Liver (tissue), 9 donors: ENCODE data around the gene DBNDD2. TPM values are rescaled to one million over a fixed set of nuclear protein-coding genes. Genes with fewer than 3 reads are reported as not detected.

Experiments used
- DNase-seq: peaks from one replicate; pipeline ENCODE4 v3.0.0-alpha.2; 2017; ENCODE audit warnings: low spot score
- H3K27ac ChIP-seq, 2 donors: one replicate each; pipeline ENCODE4 v1.7.0; 2013; ENCODE audit warnings: inconsistent platforms in 2 of 2, low read length in 2 of 2, control low read depth in 1 of 2, low read depth in 1 of 2, mild to moderate bottlenecking in 1 of 2
- H3K27me3 ChIP-seq, 4 donors: one replicate each; pipeline versions ENCODE4 v1.6.1 to v1.7.0; 2013; ENCODE audit warnings: low read length in 3 of 4, inconsistent platforms in 1 of 4, mild to moderate bottlenecking in 1 of 4, moderate library complexity in 1 of 4; ENCODE audit not compliant: control insufficient read depth in 4 of 4, insufficient read depth in 4 of 4
- H3K36me3 ChIP-seq, 4 donors: one replicate each; pipeline versions ENCODE4 v1.6.1 to v1.7.0; 2013; ENCODE audit warnings: low read length in 3 of 4, mild to moderate bottlenecking in 3 of 4, low read depth in 1 of 4, moderate library complexity in 1 of 4; ENCODE audit not compliant: control insufficient read depth in 4 of 4, insufficient read depth in 3 of 4
- H3K4me1 ChIP-seq, 4 donors: one replicate each; pipeline versions ENCODE4 v1.6.1 to v1.7.0; 2013; ENCODE audit warnings: low read length in 3 of 4, mild to moderate bottlenecking in 3 of 4, moderate library complexity in 1 of 4; ENCODE audit not compliant: control insufficient read depth in 4 of 4, insufficient read depth in 4 of 4
- H3K4me3 ChIP-seq, 3 donors: one replicate each; pipeline versions ENCODE4 v1.6.1 to v1.7.0; 2013; ENCODE audit warnings: low read length in 3 of 3, control low read depth in 1 of 3, low read depth in 1 of 3, mild to moderate bottlenecking in 1 of 3
- H3K9ac ChIP-seq, 2 donors: one replicate each; pipeline ENCODE4 v1.7.0; 2013; ENCODE audit warnings: low read length in 2 of 2, mild to moderate bottlenecking in 2 of 2, moderate library complexity in 2 of 2, control low read depth in 1 of 2, low read depth in 1 of 2
- H3K9me3 ChIP-seq, 4 donors: one replicate each; pipeline versions ENCODE4 v1.6.1 to v1.7.0; 2013; ENCODE audit warnings: low read length in 3 of 4; ENCODE audit not compliant: control insufficient read depth in 4 of 4
- EGR1 ChIP-seq, 2 donors: IDR thresholded peaks; 2 replicates each; pipeline ENCODE4 v1.6.1; 2016 to 2018; ENCODE audit warnings: antibody characterized with exemption in 2 of 2, low read depth in 2 of 2
- FOXA1 ChIP-seq: IDR thresholded peaks from 2 replicates; pipeline ENCODE4 v1.6.1; 2016; ENCODE audit warnings: antibody characterized with exemption
- FOXA2 ChIP-seq: IDR thresholded peaks from 2 replicates; pipeline ENCODE4 v1.6.1; 2016; ENCODE audit warnings: antibody characterized with exemption
- HNF4G ChIP-seq: IDR thresholded peaks from 2 replicates; pipeline ENCODE4 v1.6.1; 2016; ENCODE audit warnings: antibody characterized with exemption
- JUND ChIP-seq, 2 donors: IDR thresholded peaks; 2 replicates each; pipeline ENCODE4 v1.6.1; 2016; ENCODE audit warnings: antibody characterized with exemption in 2 of 2
- NR2F2 ChIP-seq: IDR thresholded peaks from 2 replicates; pipeline ENCODE4 v1.6.1; 2016; ENCODE audit warnings: antibody characterized with exemption
- RAD21 ChIP-seq, 2 donors: IDR thresholded peaks; 2 replicates each; pipeline ENCODE4 v1.6.1; 2016; ENCODE audit warnings: antibody characterized with exemption in 2 of 2, mild to moderate bottlenecking in 2 of 2
- RXRA ChIP-seq, 2 donors: IDR thresholded peaks; 2 replicates each; pipeline ENCODE4 v1.6.1; 2017 to 2018; ENCODE audit warnings: antibody characterized with exemption in 2 of 2, mild to moderate bottlenecking in 1 of 2
- TAF1 ChIP-seq: conservative IDR thresholded peaks from 2 replicates; pipeline ENCODE4 v1.6.1; 2016; ENCODE audit warnings: antibody characterized with exemption, mild to moderate bottlenecking
- YY1 ChIP-seq: IDR thresholded peaks from 2 replicates; pipeline ENCODE4 v1.6.1; 2016; ENCODE audit warnings: antibody characterized with exemption, mild to moderate bottlenecking
- WGBS: extraction: QIAGEN DNeasy Blood & Tissue Kit; methylation state at CpG from one replicate; pipeline ENCODE4 v1.1.7; 2013; 5-methylcytosine and 5-hydroxymethylcytosine counted together
- polyA plus RNA-seq, 2 donors: library from polyadenylated mRNA; stranded (reverse) in 1 of 2; unstranded in 1 of 2; fragments of 200-250 nt in 1 of 2; fragments of >200 nt in 1 of 2; fragmentation: Nextera tagmentation in 1 of 2; extraction: Ambion mirVana in 1 of 2; gene quantifications; one replicate each; pipeline versions ENCODE4 v1.2.1 to v1.2.3, GENCODE V29; 2013 to 2015
- total RNA-seq, 2 donors: library from RNA; depleted of rRNA; stranded (reverse); fragments of >200 nt; gene quantifications; one replicate each; pipeline ENCODE4 v1.2.3, GENCODE V29; 2014
- TF ChIP-seq, protein P1 (sequence below): IDR thresholded peaks from 2 replicates; pipeline ENCODE4 v1.6.1; 2016; ENCODE audit warnings: antibody characterized with exemption, mild to moderate bottlenecking
- TF ChIP-seq, protein P2 (sequence below): fragments of 150-350 bp; IDR thresholded peaks from 2 replicates; pipeline ENCODE4 v1.5.1; 2017; ENCODE audit warnings: improper control_type of control experiment, low read depth, low read length; ENCODE audit not compliant: missing input control
- TF ChIP-seq, protein P3 (sequence below): IDR thresholded peaks from 2 replicates; pipeline ENCODE4 v1.6.1; 2016; ENCODE audit warnings: antibody characterized with exemption
- TF ChIP-seq, protein P4 (sequence below): IDR thresholded peaks from 2 replicates; pipeline ENCODE4 v1.6.1; 2016; ENCODE audit warnings: antibody characterized with exemption
- TF ChIP-seq, protein P5 (sequence below): IDR thresholded peaks from 2 replicates; pipeline ENCODE4 v1.6.1; 2016; ENCODE audit warnings: antibody characterized with exemption
- donor health status: healthy.
- donor health status: healthy.
- donor health status: healthy.
- donor health status: healthy.
- donor health status: healthy.

Gene DBNDD2
- total and polyA plus RNA-seq, 4 donors: 2.1 to 4.6 (median 2.7) TPM

DNA sequence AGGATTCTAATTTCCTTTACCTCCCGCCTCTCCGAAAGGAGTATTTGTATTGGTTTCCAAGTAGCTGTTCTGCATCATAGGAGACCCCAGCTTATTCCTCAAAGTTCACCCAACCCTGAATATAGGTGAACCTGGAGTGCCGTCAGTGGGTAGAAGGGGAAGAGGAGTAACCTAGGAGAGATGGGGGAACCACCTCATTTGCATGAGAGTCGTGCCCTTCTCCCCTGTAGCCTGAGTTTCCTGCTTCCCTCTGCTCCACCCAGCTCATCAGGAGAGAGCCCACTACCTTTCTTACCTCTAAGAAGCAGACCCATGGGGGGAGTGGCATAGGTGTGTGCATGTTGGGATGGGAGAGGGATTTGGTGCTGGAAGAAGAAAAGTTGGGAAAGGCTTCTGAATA is 44.1 kb downstream of the DBNDD2 start (continued):
- TF ChIP-seq, protein P1, sequence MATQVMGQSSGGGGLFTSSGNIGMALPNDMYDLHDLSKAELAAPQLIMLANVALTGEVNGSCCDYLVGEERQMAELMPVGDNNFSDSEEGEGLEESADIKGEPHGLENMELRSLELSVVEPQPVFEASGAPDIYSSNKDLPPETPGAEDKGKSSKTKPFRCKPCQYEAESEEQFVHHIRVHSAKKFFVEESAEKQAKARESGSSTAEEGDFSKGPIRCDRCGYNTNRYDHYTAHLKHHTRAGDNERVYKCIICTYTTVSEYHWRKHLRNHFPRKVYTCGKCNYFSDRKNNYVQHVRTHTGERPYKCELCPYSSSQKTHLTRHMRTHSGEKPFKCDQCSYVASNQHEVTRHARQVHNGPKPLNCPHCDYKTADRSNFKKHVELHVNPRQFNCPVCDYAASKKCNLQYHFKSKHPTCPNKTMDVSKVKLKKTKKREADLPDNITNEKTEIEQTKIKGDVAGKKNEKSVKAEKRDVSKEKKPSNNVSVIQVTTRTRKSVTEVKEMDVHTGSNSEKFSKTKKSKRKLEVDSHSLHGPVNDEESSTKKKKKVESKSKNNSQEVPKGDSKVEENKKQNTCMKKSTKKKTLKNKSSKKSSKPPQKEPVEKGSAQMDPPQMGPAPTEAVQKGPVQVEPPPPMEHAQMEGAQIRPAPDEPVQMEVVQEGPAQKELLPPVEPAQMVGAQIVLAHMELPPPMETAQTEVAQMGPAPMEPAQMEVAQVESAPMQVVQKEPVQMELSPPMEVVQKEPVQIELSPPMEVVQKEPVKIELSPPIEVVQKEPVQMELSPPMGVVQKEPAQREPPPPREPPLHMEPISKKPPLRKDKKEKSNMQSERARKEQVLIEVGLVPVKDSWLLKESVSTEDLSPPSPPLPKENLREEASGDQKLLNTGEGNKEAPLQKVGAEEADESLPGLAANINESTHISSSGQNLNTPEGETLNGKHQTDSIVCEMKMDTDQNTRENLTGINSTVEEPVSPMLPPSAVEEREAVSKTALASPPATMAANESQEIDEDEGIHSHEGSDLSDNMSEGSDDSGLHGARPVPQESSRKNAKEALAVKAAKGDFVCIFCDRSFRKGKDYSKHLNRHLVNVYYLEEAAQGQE: no peak

DNA sequence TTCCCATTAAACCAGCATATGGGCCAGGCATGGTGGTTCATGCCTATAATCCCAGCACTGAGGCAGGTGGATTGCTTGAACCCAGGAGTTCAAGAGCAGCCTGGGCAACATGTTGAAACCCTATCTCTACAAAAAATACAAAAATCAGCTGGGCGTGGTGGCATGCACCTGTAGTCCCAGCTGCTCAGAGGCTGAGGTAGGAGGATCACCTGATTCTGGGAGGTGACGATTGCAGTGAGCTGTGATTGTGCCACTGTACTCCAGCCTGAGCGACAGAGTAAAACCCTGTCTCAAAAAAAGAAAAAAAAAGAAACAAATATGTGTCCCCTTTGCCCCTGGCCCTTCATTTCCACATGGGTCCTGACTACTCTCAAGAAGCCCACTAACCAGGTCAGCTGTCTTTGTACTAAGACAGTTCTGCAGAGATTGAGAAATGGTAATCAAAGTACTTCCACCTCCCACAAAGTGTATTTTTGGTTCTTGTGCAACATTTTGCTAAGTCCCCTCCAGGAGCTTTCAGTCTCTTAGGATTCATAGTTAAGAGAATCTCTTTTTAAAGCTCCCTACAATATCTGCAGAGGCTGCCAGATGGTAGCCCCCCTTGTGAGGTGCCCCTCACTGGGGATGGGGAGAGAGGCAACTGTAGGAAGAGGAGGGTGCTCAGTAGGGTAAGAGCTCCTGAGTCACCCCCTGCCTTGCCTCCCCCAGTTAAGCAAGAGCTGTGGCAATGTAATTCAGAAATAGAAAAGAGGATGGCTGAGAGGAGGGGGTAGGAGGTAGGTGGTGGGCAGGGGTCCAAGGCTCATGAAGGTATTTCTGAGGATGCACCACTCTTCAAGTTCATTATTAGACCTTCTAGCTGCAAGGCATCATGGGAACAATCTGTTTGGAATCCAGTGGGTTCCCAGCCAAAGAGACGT is 44.9 kb downstream of the DBNDD2 start:
- no peak for TF ChIP-seq TAF1
- no peak for TF ChIP-seq YY1
- no peak for TF ChIP-seq RAD21 (IDR thresholded peaks at IDR 0.05)
- TF ChIP-seq NR2F2: no peak
- TF ChIP-seq EGR1 (IDR thresholded peaks at IDR 0.05; ENCODE audit: low read depth in 2 of 2): no peak
- TF ChIP-seq, protein P2, sequence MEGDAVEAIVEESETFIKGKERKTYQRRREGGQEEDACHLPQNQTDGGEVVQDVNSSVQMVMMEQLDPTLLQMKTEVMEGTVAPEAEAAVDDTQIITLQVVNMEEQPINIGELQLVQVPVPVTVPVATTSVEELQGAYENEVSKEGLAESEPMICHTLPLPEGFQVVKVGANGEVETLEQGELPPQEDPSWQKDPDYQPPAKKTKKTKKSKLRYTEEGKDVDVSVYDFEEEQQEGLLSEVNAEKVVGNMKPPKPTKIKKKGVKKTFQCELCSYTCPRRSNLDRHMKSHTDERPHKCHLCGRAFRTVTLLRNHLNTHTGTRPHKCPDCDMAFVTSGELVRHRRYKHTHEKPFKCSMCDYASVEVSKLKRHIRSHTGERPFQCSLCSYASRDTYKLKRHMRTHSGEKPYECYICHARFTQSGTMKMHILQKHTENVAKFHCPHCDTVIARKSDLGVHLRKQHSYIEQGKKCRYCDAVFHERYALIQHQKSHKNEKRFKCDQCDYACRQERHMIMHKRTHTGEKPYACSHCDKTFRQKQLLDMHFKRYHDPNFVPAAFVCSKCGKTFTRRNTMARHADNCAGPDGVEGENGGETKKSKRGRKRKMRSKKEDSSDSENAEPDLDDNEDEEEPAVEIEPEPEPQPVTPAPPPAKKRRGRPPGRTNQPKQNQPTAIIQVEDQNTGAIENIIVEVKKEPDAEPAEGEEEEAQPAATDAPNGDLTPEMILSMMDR: no peak
- no peak for TF ChIP-seq RXRA (IDR thresholded peaks at IDR 0.05)
- TF ChIP-seq, protein P3, sequence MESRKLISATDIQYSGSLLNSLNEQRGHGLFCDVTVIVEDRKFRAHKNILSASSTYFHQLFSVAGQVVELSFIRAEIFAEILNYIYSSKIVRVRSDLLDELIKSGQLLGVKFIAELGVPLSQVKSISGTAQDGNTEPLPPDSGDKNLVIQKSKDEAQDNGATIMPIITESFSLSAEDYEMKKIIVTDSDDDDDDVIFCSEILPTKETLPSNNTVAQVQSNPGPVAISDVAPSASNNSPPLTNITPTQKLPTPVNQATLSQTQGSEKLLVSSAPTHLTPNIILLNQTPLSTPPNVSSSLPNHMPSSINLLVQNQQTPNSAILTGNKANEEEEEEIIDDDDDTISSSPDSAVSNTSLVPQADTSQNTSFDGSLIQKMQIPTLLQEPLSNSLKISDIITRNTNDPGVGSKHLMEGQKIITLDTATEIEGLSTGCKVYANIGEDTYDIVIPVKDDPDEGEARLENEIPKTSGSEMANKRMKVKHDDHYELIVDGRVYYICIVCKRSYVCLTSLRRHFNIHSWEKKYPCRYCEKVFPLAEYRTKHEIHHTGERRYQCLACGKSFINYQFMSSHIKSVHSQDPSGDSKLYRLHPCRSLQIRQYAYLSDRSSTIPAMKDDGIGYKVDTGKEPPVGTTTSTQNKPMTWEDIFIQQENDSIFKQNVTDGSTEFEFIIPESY: no peak
- TF ChIP-seq FOXA2: no peak
- TF ChIP-seq, protein P4, sequence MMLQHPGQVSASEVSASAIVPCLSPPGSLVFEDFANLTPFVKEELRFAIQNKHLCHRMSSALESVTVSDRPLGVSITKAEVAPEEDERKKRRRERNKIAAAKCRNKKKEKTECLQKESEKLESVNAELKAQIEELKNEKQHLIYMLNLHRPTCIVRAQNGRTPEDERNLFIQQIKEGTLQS: no peak
- TF ChIP-seq, protein P5, sequence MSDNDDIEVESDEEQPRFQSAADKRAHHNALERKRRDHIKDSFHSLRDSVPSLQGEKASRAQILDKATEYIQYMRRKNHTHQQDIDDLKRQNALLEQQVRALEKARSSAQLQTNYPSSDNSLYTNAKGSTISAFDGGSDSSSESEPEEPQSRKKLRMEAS: no peak
- no peak for TF ChIP-seq JUND (IDR thresholded peaks at IDR 0.05)
- TF ChIP-seq HNF4G: no peak
- TF ChIP-seq FOXA1: no peak
- DNase-seq: no peak
- Histone ChIP-seq H3K4me3 (no peak overlapping the region), H3K27me3 (no peaks in the 10 kb centered on the region), H3K27ac (no peak overlapping the region), H3K9ac (no peak overlapping the region), H3K36me3 (no peaks in the 10 kb centered on the region), H3K4me1 (no peaks in the 10 kb centered on the region), H3K9me3 (no peaks in the 10 kb centered on the region)
- 77% methylated on average over 4 of the region's 4 CpGs for WGBS
